Left cardiac atrium (tissue), 4 donors: ENCODE data around the gene HOXA13. TPM values are rescaled to one million over a fixed set of nuclear protein-coding genes. Genes with fewer than 3 reads are reported as not detected.

Source experiments
- ATAC-seq, 2 donors: fragments of 200-7000 bp; cut with Tn5 transposase; one replicate each; pipeline ENCODE4 v1.9.1; 2020; ENCODE audit warnings: mild to moderate bottlenecking in 2 of 2, moderate library complexity in 2 of 2
- DNase-seq: peaks from one replicate; pipeline ENCODE4 v3.0.0-alpha.2; 2020
- intact Hi-C, 2 donors: fragments of 100-400 bp; cut with DNase I; formaldehyde crosslinking; loops; one replicate each; pipeline versions ENCODE4 v1.14.1 to v1.15.1; 2022 to 2023
- total RNA-seq, 2 donors: library from RNA; stranded (reverse); fragmentation: NEBNext Ultra II Directional; extraction: Animal tissue kit (Norgen Biotek cat#: 25700); gene quantifications; one replicate each; pipeline ENCODE4 v1.2.1, GENCODE V29; 2021
- donor health status: DM: no; HTN: yes; CAD: no.
- donor health status: DM: no; HTN: yes; CAD: no; lungs with severe emphysema.
- donor health status: DM: yes; HTN: yes; CAD: no.
- donor health status: Dilated cardiomyopathy.

The HOXA13 gene
- total RNA-seq, 2 donors from 2014 or later = not detected

GRCh38 chr7:27239387-27240014, 39.6 kb upstream of the HOXA13 start:
- ATAC-seq = peak; percentile 7 to 13
- intact Hi-C loops = no loop called here
- no peak for DNase-seq

- DNase-seq (no peak), ATAC-seq (no peak)
- intact Hi-C loops = no loop called here
These were observed 39.1 kb upstream of the HOXA13 start for GRCh38 chr7:27238979-27239386.

DNA sequence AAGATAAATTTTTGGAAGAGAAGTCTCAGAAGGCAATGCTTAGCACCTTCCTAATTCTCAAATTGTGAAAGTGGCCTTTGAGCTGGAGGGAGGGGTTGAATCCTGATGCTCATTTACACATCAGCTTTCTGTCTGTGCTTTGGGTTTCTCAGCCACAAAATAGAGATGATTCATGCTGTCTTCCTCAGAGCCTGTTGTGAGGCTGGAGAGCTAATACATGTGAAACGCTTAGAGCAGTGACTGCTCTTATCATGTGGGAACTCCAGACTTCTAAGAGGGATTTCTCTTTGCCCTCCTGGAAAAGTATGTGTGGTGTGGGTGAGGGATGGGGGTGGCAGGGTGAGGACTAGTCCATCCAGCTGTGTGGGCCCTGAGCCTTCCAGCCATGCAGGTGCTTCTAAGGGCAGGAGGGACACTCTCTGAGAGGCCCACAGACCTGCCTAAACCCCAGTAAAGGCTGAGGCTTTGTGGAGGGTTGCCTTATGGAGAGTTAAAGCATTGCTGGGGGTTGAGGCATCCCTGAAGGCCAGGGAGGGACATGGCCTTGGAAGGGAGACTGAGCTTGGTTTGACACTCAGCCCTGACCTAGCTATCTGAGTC, 37.9 kb upstream of the HOXA13 start:
- DNase-seq = no peak
- intact Hi-C loops = no loop called here
- no peak for ATAC-seq

DNA sequence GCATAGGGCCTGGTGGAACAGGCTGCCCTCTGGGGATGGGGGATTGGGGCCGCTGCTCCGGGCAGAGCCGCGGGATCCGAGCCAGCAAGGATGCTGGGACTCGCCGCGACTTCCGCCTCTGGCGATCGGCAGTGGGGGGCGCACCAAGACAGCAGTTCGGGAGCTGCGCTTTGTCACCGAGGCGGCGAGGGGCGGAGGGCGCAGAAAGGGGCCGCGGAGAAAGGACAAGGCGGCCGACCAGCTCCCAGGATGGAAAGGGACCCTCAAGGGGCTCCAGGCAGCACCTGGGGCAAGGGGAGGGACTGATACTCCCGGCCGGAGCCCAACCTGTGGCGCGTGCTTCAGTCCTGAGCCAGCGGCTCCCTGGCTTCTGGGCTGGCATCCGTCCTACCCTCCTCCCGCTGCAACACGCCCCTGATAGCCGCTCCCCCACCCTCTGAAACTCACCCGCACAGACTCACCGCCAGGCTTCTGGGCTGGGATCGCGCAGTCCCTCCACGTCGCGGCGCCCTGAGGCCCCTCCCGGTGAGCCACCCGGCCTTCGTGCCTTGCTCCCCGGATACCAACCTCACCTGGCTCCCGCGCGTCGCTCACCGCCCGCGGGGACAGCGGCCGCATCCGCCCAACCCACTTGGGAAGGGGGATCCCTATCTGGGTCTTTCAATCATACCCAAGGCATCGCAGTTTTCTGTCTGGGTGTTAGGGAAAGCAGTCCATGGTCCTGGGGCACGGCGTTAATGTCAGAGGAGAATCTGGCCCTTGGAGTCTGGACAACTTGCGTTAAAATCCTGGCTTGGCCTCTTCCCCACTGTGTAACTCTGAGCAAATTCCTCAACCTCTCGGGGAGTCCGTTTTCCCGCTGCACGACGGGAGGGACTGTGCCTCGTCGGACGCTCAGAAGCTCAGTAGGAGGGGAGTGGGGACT, 35.8 kb upstream of the HOXA13 start:
- intact Hi-C loops = no loop called here
- ATAC-seq (peak; percentile 47 to 69), DNase-seq (no peak)

DNA sequence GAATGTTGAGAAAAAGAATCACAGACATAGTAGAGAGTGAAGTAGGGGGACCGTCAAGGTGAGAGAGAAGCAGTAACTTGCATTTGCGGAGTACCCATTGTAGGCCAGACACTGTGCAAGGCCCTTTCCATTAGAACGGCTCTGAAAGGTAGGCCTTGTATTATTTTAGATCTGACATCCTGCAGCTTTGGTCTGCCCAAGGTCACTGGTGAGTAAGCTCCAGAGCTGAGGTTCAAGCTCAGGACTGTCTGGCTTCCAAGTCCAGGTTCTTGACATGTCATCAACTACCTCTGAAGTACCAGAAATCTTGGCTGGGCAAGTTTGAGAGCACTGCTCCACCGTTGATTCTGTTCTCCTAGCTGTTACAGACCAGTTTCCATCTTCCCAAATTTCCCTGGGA, 29.6 kb upstream of the HOXA13 start:
- intact Hi-C loops = no loop called here
- DNase-seq (no peak), ATAC-seq (no peak)

GRCh38 chr7:27224983-27225934, 25.4 kb upstream of the HOXA13 start:
- peak in 1 of 2 donors; percentile 22 for ATAC-seq
- no peak for DNase-seq
- intact Hi-C loops = no loop called here

GRCh38 chr7:27223941-27224575, 24.2 kb upstream of the HOXA13 start:
- DNase-seq = no peak
- no peak for ATAC-seq
- intact Hi-C loops = no loop called here

GRCh38 chr7:27221201-27221797, 21.4 kb upstream of the HOXA13 start:
- ATAC-seq (no peak), DNase-seq (no peak)
- intact Hi-C loops = no loop called here

GRCh38 chr7:27220440-27220955, 20.6 kb upstream of the HOXA13 start:
- intact Hi-C loops = no loop called here
- peak; percentile 15 to 31 for ATAC-seq
- no peak for DNase-seq

GRCh38 chr7:27219821-27220220, 19.9 kb upstream of the HOXA13 start:
- ATAC-seq (no peak), DNase-seq (no peak)
- intact Hi-C loops = no loop called here

DNA sequence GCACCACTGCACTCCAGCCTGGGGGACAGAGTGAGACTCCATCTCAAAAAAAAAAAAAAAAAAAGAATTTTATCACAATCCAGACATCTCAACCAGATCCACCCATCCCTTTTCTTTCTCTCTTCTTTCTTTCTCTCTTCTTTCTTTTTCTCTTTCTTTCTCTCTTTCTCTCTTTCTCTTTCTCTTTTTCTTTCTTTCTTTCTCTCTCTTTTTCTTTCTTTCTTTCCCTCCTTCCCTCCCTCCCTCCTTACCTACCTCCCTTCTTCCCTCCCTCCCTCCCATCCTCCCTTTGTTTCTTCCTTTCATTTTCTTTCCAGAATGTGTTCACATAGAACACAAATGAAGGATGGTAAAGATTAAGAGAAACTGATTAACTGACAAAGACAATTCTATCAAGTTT, 18.1 kb upstream of the HOXA13 start:
- intact Hi-C loops = no loop called here

GRCh38 chr7:27215356-27215755, 15.5 kb upstream of the HOXA13 start:
- intact Hi-C loops = no loop called here
- ATAC-seq (no peak), DNase-seq (no peak)

More for the DNA sequence above, 18.1 kb upstream of the HOXA13 start:
- ATAC-seq (no peak), DNase-seq (no peak)

GRCh38 chr7:27214239-27214950, 14.5 kb upstream of the HOXA13 start:
- ATAC-seq (no peak), DNase-seq (no peak)
- intact Hi-C loops = no loop called here

DNA sequence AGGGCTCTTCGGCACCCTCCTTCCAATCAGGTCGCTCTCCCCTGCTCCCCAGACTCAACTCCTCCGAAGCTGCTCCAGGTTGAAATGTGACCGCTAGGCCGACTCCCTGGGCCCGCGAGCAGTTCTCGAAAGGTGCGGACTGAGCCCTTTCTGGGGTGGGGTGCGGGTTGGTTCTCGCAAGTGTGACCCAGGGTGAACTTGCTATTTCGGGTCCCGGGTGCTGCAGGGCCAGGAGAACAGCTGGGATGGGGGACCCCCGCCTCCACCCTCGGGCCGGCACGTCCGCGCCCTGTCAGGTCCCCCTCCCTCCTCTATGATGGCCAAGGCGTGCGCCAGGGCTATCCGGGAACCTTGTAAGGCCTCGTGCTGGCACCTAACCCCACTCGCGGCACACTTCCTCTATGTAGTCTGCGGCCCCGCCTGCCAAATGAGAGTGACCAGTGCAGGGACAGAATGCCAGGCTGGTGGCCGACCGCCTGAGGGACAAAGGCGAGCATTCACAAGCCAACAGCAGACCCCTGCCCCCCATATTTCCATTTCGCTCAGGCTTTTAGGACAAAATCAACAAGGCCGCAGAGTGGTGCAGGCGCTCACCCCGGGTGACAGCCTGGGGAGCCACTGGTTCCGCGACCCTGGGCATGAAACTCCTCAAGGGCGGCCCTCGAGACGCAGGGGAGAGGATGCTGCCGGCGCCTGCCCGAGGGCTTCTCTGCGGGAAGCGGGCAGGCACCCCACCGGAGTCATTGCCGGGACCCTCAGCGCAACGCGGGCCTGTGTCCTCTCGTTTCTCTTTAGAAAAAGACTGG, 13.7 kb upstream of the HOXA13 start:
- intact Hi-C loops = no loop called here
- ATAC-seq (no peak), DNase-seq (no peak)

DNA sequence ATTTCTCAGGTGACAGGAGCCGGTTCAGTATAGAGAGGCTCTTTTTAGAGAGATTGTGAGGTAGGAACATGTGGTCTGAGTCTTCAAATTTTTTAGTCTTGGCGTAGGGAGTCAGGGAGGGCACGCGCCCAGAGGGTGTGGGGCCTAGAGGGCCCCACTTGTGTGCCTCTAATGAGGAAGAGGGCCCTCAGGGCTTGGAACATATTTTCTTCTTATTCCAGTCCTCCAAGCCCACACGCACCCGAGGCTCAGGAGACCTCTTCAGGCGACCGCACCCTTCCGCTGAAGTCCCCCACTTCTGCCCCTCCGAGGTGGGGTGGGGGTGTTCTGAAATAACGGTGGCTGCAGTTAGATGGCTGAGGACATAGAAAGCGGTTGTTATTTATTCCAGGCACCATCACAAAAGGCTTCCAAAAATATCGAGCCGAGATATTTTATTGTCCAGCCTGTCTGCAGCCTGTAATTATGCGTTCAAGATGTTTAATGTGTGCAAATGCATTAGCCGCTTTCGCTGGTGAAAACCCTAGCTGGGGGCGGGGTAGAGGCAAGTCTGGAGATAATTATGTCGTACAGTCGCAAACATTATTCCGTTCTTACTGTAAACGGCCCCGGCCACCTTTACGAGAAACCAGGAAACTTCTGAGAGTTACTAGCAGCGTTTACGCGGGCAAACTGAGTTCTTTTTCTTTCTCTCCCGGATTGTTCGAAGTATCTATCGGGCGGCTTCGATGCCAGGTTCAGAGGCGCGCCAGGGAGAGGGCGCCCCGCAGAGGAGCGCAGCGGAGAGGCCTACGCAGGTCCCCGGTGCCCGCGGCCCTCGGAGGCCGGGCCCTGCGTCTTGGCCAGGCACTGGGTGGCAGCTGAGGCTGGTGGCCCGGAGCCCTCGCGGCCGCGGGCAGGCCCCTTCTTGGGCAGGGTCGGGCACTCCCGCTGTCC, 12.9 kb upstream of the HOXA13 start:
- ATAC-seq (no peak), DNase-seq (no peak)
- intact Hi-C loops = no loop called here

- DNase-seq (no peak), ATAC-seq (no peak)
- intact Hi-C loops = no loop called here
These were observed 11.9 kb upstream of the HOXA13 start for GRCh38 chr7:27211764-27212204.
